AG09319 (cell line): ENCODE data around the gene FNDC3B.
"Not testable (repeated sequence)": the region's sequence is repeated elsewhere in the genome, so short reads cannot be mapped to it uniquely, and the experiment has no call there.

ENCODE experiments used
- DNase-seq: peaks from one replicate; pipeline ENCODE4 v3.0.0-alpha.2; 2010; ENCODE audit warnings: low read depth; ENCODE audit errors: extremely low read depth
- TF ChIP-seq, protein P1 (sequence below): IDR thresholded peaks from 2 replicates; pipeline ENCODE4 v1.5.1; 2011; ENCODE audit warnings: low read depth, mild to moderate bottlenecking, inconsistent platforms, low read length, moderate library complexity

Gene FNDC3B

DNA sequence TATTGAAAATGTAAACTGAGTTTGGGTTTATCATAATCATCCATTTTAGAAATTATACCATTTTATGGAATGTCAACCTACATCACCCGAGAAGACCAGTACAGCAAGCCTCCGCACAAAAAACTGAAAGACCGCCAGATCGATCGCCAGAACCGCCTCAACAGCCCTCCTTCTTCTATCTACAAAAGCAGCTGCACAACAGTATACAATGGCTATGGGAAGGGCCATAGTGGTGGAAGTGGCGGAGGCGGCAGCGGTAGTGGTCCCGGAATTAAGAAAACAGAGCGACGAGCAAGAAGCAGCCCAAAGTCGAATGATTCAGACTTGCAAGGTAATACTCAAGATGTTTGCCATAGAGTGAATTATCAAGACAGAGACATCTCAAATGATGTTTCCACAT, 211.8 kb downstream of the FNDC3B start:
- TF ChIP-seq, protein P1, sequence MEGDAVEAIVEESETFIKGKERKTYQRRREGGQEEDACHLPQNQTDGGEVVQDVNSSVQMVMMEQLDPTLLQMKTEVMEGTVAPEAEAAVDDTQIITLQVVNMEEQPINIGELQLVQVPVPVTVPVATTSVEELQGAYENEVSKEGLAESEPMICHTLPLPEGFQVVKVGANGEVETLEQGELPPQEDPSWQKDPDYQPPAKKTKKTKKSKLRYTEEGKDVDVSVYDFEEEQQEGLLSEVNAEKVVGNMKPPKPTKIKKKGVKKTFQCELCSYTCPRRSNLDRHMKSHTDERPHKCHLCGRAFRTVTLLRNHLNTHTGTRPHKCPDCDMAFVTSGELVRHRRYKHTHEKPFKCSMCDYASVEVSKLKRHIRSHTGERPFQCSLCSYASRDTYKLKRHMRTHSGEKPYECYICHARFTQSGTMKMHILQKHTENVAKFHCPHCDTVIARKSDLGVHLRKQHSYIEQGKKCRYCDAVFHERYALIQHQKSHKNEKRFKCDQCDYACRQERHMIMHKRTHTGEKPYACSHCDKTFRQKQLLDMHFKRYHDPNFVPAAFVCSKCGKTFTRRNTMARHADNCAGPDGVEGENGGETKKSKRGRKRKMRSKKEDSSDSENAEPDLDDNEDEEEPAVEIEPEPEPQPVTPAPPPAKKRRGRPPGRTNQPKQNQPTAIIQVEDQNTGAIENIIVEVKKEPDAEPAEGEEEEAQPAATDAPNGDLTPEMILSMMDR = no peak
- DNase-seq = no peak

DNA sequence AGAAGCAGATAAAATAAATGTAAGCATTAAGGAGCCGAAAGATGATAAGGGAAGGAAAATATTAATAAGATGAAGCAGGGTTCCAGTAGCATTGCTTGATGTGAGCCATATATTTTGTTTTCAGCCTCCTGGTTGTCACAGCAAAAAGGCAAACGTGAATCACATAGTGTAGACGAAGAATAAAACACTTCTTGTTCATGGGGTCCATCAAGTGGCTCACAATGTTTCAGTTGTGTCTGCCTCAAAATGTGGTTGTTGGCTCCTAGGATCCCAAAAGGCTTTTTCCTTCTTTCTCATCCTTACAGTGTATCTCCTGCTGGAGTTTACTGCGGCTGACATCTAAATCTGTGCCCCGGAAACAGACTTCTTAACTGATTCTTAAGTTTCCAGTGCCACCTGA, 213.8 kb downstream of the FNDC3B start:
- no peak for DNase-seq
- TF ChIP-seq, protein P1 = no peak

DNA sequence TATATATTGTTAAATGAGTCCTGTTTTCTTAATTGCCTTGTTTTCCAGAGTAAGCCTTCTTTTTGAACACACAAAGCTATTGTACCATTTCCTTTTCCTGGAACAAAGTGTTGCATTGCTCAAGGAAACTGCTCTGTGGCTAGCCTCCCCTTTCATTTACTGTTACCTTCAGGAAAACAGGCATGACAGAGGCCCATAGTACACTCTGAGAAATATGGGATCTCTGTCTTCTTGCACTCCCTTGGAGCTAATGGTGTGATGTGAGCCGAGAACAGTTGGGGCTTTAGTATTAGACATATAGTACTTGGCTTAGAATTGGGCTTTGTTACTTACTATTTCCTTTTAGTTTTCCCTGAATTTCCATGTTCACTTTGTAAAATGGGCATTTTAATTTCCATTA, 215.2 kb downstream of the FNDC3B start:
- TF ChIP-seq, protein P1 = no peak
- no peak for DNase-seq

DNA sequence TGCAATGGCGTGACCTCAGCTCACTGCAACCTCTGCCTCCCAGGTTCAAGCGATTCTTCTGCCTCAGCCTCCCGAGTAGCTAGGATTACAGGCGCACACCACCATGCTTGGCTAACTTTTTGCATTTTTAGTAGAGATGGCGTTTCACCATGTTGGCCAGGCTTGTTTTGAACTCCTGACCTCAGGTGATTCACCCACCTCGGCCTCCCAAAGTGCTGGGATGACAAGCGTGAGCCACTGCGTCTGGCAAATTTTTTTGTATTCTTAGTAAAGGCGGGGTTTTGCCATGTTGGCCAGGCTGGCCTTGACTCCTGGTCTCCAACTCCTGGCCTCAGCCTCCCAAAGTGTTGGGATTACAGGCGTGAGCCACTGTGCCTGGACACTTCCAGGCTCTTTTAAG, 215.9 kb downstream of the FNDC3B start:
- DNase-seq = not testable (repeated sequence)

DNA sequence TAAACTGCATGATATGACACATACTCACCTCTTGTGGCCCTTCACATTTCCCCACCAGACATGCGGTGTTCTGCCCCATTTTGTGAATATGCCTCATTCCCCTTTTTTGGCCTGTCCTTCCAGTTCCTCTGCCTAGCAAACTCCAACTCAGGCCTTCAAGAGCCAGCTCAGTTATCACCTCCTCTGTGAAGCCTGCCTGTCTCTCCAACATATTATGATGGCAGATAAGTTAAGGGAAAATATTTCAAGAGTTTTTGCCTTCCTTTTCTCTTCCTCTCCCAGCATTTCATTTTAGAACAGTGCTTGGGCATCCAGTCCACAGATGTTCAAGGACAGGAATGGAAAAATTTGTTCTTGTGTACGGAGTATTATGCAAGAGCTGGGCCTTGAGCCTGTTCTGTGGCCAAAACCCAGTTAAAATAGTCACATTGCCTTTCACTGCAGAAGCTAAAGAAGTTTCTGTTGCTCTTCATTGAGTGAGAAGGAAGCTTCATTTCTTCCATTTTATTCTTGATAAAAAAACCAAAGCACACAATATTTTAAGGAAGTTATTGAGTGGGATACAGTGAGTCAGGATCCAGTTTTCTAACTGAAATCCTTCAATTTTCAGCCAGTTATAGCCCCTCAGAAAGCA, 216.8 kb downstream of the FNDC3B start:
- peak; percentile 43 for DNase-seq
- TF ChIP-seq, protein P1 = no peak

DNA sequence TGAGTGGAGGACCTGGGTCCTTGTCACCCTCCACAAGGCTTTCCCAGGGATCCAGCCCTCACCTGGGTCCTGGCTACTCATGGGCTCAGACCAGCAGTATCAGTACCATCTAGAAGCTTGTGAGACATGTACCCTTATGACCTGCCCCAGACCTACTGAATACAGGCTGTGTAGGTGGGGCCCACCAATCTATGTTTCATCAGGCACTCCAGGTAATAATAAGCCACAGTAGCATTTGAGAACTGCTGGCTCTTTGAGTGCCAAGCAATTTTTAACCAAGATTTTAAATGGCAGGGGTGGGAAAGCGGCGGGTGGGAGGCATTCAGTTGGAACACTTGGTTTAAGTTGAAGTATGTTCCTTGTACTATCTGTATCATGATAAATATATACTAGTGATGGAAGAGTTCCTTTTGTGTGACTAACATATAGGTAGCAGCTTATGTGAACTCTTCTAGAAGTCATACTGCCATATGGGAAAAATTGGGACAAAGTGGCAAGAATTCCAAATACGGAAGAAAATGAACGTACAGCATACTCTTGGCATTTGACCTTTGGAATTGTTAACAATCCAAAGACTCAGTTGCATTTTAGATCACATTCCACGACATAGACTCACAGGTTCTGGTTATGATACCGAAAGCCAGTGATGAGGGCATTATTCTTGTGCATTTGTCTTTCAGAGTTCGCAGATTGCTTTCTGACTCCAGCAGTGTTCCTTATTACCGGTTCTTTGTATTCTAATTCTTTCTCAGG, 218.4 kb downstream of the FNDC3B start:
- TF ChIP-seq, protein P1 = no peak
- no peak for DNase-seq

DNA sequence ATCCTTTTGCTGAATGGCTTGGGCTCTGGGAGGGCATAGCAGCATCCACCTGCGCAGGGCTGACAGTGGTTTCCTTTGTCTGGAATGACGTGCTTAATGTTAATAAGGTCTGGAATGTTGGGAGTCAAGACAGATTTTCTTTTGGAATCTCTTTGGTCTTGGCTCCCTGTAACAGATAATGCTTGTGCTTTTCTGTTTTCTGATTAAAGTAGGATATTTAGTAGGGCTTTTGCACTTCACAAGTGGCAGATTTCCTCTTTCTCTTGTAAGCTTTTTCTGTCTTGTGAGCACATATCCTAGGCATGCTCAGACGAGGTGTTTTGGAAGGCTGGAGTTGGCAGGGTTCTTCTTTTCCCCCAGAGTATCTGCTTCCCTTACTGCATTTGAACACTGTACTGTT, 219.2 kb downstream of the FNDC3B start:
- TF ChIP-seq, protein P1 = no peak
- no peak for DNase-seq
